Renal pelvis (tissue), 4 donors: ENCODE measurements around the gene SSBP2. TPM values are rescaled to one million over a fixed set of nuclear protein-coding genes. Genes with fewer than 3 reads are reported as not detected.

Experiments
- DNase-seq: peaks from one replicate; pipeline ENCODE4 v3.0.0-alpha.2; 2013
- polyA plus RNA-seq, 3 donors: library from polyadenylated mRNA; unstranded; fragments of 120-200 nt; gene quantifications; one replicate each; pipeline ENCODE4 v1.2.1, GENCODE V29; 2013; ENCODE audit not compliant: insufficient read length in 3 of 3

The SSBP2 gene
- polyA plus RNA-seq, 3 donors = 80.7 to 85.0 (median 82.9) TPM

DNA sequence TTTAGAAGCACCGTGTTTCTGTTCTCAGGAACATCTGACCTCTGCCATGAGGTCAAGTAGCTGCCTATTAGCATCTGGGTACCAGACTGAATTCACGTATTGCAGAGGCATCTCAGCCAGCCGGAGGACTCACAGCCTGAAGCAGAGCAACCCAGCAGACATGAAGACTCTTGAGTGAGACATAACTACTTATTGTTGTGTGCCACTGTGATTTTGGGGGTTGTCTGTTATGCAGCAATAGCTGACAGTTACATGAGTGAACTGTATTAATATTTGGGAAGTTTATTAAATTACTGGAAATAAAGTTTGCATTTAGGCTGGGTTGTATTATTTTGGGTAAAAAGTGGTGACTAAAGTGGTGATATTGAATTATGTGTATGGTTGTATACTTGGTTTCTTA, 355.6 kb downstream of the SSBP2 start:
- no peak for DNase-seq

DNA sequence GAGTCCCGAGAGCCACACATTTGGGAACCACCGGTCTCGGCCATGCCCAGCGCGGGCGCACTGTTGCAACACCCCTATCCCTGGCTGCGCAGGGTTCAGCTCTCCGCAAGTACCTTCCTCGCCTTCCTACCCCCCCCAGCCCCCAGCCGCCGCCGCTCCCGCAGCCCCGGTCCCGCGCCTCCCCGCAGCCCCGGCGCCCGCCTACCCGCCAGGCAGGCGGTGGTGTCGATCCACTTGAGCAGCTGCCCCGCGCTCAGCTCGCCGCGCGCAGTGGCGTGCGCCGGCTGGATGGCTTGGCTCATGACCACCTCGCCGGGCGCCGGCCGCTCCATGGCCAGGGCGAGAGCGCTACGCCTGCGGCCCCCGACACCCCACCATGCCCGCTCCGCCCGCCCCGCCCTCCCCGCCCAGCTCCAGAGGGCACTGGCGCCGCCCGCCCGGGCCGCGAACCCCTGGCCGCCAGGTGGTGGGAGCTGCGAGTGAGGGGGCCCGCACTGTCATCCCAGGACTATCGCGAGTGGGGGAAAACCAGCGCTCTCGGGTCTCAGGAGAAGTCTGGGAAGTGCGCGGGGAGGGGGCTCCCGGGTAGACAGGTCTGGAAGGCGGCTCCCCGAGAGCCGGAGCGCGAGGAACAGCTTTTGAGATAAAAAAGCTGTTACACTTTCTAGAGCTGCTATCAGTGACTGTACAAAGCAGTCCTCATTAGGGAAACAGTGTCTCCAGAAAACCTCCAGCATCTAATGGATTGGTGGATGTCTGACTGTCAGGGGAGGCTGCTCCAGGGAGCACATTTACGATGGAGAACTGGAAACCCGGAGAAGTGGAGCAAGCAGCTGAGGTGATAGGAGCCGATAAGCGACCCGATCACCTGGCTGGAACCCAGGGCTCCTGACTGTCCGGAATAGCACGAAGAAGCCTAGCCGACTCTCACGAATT, 356.8 kb downstream of the SSBP2 start, which contains the start of gene ACOT12:
Gene ACOT12 (minus strand): TSS at position 352 of the 936 bp plus-strand sequence. CDS start 20 bp downstream, at position 332.
- DNase-seq = peak; percentile 28

- DNase-seq = no peak
Observed at GRCh38 chr5:81393430-81393782, 357.5 kb downstream of the SSBP2 start.

- DNase-seq = no peak
Observed at GRCh38 chr5:81389025-81389424, 361.9 kb downstream of the SSBP2 start.

- DNase-seq = no peak
Observed at GRCh38 chr5:81388169-81388568, 362.7 kb downstream of the SSBP2 start.

DNA sequence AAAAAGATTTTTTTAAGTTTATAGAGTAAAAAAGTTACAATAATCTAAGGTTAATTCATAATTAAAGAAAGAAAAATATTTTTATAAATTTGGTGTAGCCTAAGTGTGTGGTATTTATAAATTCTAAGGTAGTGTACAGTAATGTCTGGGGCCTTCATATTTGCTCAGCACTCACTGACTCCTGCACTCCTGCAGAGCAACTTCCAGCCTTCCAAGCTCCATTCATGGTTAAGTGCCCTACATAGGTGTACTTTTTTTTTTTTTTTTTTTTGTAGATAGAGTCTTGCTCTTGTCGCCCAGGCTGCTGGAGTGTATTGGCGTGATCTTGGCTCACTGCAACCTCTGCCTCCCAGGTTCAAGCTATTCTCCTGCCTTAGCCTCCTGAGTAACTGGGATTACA, 367.0 kb downstream of the SSBP2 start:
- DNase-seq = no peak

GRCh38 chr5:81371354-81371876, 379.5 kb downstream of the SSBP2 start:
- no peak for DNase-seq

DNA sequence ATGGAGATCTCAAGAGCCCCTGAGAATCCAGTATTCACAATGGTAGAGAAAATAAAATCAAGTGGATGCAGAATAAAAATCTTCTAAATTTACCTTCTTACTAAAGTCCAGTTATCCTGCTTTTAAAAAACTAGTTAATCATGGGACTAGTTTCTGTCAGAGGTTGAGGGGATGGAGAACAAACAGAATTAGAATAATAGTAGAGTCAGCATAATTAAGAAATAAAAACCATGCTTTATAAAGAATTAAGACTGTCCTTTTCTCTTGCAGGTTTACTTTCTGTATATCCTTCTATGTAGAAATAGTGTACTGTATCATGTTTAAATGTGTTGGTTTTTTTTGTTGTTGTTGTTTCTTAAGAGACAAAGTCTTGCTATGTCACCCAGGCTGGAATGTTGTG, 380.0 kb downstream of the SSBP2 start:
- DNase-seq = no peak

DNA sequence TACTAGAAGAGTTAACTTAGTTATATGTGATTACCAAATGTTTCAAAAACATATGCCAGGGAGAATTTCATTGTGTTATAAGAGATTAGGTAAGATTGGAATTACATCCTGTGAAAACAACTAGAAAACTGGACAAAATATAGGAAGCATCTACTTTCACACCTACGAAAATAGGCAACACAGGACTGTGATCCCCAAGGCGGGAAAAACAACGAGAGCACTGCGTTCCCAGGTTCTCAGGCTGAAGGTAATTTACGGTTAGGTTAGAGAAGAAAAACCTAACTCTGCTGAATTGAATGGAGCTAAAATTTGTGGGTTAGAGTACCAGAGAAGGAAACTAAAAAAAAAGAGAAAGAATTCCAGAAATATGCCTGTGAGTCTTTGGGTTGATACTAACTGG, 385.4 kb downstream of the SSBP2 start:
- DNase-seq = no peak

- DNase-seq = no peak
Observed at GRCh38 chr5:81363093-81363871, 387.6 kb downstream of the SSBP2 start.

Other genes with a start within 250 kb of the SSBP2 start
- gene ATG10, start 220.9 kb upstream of the SSBP2 start, polyA plus RNA-seq = 10 to 100 TPM; 10.8 to 11.5 (median 11.3) TPM